ENCODE results near the gene ZNF423. TPM values are rescaled to one million over a fixed set of nuclear protein-coding genes. Genes with fewer than 3 reads are reported as not detected.

Gene ZNF423
- total RNA-seq, 1 experiment from 2014 or later, result 0.20 TPM

DNA sequence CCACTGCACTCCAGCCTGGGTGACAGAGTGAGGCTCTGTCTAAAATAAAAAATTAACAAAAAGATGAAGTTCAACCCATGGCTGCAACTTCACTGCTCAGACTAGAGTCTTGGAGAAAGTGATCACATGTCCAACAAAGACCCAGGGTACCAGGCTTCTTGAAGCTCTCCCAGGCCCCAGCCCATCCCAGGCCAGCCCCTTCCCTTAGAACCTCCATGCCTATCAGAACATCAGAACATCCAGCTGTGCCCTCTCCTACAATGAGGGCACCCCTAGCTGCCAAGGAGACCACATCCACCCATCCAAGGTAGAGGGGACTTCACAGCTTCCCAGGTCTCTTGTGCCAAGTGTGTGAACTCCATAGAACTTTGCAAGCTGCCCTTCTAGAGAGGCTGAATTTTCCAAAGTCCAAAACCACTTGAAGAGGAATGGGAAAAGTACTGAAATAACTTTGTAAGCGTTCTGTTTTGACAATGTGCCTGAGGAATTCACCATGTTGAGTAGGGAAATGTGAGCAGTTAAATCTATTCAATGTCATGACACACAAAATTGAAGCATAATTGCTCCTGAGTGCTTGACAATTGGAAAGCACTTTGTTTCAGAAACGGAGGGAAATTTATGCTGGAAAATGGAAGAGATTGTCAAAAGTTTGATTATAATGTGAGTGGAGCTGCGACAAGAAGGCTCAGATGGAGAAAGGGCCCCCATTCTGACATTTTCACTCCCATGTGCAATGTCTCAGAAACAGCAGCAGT lies 230.4 kb downstream of the ZNF423 start:
- DNase-seq (ENCODE audit: low read depth), result no peak

DNA sequence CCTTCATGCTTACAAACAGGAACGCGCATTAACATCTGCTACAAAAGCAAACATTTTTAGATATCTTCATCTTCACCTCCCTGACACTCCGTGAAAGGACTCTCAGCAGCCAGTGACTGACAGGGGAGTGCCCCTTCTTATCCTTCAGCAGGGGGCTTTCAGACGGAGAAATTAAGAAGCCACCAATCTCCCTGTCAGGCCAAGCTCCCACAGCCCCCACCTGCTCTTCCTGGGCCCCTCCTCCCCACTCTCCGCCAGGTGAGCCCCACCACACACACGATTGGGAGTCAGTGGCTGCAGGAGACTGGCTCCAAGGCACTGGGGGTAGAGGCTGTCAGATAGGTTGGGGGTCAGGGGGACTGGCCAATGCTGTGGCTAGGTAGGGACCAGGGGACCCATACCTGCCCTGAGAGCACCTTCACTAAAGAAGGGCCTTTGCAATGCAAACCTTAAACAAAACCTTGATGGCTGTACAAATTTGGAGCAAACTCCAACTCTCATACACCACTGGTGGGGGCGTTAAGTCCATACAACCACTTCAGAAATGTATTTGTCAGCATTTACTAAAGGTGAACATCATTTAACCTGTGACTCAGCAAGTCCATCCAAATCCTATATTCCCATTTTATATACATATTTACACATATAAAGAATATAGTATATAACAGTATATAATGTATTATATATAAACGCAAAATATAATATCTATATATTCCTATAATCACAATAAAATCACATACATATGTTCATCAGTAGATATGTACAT lies 232.2 kb downstream of the ZNF423 start:
- no peak for DNase-seq (ENCODE audit: low read depth)

DNA sequence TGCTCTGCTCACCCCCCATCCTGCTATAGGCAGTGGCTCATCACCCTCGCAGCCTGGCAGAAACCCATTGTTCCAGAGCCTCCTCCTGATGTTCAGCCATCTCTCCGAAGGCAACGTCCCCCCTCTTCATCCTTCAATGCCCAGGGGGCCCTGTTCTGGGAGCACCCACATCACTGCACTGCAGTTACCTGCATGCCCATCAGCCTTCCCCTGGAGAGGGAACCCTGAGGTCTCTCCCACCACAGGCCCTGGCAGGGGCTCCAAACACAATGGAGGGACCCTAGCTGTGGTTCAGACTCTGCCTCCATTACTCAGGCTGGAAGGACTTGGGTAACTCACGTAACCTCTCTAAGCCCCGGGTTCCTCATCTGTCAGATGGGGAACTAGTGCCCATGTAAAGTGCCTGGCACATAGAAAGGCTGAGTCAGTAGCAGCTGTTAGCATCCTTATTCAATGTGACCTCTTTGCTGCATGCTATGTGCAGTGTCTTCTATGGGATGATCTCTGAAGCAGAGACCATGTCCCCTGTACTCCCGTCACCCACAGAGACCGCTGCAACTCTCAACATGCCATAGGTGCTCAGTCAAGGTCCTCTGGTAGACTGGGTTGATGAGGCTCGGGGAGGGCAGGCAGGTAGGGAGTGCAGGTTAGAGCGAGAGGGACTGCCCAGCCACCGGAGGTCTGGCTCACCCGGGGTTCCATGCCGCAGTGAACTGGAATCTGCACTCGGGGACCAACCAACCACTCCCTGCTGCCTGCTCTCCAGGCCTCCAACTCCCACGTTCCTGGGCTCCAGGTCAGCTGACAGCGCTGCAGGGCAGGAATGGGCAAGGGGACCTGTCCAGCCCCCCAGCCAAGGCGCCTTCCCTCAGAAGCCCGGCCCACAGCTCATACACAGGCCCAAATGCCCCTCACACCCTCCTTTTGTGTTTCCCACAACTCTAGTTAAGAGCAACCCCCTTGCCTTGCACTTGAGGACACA lies 233.2 kb downstream of the ZNF423 start:
- DNase-seq (ENCODE audit: low read depth), result no peak

DNA sequence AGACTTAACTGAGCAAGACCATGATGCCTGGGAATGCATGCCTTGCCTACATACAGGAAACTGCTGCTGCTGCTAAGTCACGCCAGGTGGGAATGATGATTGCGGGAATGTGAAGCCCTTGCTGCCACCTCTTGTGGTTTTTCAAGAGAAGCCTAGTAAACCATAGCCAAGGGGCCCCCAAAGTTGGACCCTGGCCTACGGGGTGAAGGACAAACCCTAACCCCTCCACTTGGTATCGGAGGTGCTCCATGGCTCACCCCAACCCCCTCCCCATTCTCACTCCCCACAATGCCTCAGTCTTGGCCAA lies 233.9 kb downstream of the ZNF423 start:
- DNase-seq (ENCODE audit: low read depth), result no peak

DNA sequence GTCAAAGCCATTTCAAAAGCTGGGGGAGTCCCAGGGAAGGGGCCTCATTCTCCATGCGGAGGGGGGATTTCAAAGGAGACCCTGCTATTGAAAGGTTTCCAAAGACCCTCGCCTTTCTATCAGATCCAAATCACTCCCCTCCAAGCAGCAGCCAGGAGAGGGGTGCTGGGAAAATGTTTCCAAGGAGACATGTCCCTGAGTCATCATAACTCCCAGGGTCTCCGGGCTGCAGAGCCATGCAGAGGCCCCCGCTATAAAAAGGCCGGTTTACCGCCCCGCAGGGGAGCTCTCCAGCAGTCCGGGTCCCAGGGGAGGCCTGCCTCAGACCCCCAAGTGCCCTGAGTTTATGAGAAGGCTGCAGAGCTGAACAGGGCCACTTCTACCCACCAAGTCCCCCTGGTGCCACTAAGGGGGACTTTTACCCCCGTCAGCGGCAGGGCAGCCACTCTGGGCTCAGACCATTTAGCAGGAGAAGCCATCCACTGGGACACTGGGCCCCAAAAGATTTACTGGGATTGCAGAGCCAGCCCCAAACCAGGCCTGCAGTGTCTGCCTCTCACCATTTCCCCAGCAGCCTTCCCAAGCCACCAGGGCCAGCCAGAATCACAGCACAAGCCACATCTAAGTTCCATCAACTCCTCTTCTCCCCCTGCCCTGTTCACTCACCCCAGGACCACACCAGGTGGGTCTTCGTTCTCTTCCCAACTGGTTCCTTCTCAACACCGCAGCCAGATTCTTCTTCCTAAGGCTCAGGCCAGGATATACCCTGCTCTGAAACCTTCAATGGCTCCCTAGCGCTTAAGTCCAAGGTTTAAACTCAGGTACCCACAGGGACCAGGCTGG lies 234.4 kb downstream of the ZNF423 start:
- DNase-seq (ENCODE audit: low read depth), result peak; percentile 12

DNA sequence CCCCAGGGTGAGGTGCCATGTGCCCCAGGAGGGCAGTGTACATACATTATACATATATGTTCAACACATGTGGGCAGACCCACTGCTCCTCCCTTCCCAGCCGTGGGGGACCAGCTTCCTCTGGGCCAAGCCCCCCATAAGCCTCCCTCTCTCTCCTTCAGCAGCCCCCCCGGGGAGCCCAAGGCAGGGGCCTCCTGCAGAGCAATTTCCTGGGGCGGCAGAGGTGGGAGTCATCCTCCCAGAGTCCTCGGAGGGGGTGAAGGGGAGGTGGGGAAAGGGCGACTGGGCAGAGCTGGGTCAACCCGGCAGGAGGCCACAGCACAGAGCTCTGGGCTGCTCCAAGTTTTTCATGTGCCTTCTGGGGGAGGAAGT lies 235.1 kb downstream of the ZNF423 start:
- peak; percentile 42 for DNase-seq (ENCODE audit: low read depth)

DNA sequence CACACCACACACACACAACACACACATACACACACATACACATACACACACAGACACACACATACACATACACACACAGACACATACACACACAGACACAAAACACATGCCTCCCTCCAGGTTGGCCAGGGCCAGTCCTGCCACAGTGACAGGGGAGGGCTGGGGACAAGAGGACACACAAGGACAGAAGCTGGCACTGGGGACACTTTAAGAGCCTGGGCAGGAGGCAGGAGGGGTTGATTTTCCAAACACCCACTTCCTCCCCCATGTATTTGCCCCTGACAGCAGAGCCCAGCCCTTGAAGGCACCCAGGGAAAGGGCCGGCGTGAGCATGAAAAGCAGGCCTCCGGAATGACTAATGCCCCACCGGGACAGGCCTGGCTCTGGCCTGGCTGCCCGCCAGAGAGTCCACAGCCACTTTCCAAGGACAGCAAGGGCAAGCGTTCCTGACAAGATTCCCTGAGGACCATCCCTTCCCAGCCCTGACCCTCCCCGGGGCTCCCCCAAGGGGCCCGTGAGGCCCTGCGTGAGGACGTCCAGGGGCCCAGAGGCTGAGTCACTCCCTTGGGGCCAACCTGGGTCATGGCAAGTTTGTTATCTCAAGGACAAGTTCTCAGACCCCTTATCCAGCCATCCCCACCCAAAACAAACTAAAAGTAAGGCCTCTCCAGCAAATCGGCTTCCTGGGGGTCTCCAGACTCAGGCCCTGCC lies 235.6 kb downstream of the ZNF423 start:
- peak; percentile 89 for DNase-seq (ENCODE audit: low read depth)

DNA sequence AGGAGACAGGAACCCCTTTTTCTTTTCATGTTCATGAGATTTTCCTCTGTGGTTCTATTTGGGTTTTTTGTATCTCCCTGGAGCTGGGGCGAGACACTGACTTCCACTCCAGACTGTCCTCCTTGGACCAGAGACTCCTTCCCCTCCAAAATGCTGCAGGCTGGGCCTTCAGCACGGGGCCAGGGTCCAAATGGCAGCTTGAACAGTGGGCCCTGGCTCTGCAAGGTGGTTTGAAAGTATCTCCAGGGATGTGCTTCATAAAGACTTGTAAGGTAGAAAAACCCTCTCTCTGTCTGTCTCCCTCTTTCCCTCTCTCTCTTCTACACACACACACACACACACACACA lies 236.1 kb downstream of the ZNF423 start:
- no peak for DNase-seq (ENCODE audit: low read depth)

DNA sequence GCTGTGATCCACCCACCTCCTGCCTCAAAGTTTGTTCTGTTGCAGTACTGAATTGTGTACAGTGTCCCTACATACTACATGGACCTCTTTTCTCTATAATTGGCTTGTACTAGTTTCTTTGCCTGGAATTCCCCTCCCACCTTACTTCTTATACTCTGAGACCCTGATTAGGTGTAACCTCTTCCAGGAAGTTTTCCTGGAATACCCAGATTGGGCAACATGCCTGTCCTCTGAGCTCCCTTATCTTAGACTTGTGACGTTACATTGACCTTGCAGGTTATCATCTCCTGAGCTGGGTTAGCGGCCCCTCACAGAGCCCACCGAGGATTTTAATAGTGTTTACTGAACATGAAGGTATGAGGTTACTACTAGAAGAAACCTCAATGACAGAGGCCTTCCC lies 237.0 kb downstream of the ZNF423 start:
- no peak for DNase-seq (ENCODE audit: low read depth)

DNA sequence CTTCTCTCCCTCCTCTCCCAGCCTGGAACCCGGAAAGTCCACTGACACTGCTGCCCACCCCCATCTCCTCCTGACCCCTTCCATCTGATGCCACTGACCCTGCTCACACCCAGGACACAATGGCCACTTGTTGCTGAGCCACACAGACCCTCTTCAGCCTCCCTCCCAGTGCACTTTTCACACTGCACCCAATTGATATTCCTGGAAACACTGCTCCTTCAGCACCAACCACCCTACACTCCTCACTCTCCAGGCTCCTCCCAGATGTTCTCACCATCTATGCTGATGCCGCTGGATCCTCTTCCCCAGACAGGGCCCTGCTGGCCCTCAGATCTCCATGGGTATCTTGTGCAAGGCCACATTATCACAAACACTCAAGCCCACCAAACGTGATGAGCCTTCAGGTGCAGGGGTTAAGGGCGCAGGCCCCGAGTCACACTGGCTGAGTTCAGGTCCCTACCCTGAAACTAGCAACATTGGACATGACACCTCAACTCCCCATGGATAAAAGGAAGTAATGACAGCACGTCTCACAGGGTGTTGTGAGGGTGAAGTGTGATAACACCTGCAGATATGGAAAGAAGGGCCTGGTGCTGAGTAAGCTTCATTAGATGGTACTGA lies 238.1 kb downstream of the ZNF423 start:
- no peak for DNase-seq (ENCODE audit: low read depth)

DNA sequence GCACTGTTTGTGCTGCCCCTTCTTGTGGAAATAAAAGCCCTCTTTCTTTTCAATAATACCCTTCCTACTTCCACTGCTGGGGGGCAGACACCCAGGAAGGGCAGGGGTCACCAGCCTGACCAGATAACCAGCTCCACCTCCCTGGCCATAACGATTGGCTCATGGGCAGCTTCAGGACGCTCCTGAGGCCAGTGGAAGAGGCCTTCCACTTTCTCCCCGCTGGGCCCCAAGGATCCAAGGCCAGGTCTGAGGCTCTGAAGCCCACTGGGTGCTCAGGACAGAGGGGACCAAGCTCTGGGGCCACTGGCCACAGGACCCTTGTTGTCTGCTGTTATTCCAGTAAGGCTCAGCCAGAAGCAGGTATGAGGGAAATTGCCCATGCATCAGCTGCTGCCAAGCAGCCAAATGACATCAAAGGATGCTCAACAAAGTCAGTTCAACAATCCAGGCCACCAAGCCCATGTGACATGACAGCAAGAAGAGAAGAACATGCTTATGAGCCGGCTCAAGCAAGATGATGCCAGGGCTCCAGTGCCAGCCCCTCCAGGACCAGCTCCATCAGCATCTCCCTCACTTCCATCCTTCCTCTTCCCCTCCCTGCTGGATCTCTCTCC lies 238.8 kb downstream of the ZNF423 start:
- no peak for DNase-seq (ENCODE audit: low read depth)

DNA sequence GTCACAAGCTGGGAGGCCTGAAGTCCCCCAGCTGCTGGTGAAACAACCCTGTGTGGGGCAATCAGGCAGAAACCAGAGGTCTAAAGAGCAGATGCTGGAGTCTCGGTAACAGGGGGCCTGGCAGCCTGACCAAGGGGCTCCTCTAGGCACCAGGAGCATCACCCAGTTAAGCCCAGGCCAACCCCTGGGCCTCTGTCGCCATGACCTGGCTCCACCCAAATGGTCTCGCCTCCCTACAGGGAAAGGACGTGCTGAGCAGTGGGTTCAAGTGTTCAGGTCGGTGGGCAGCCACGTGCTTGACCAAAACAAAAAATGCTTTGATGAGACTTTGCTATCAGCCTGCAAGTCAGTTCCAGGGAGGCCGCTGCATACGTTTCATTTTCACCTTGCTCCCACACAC lies 240.3 kb downstream of the ZNF423 start:
- DNase-seq (ENCODE audit: low read depth), result no peak

DNA sequence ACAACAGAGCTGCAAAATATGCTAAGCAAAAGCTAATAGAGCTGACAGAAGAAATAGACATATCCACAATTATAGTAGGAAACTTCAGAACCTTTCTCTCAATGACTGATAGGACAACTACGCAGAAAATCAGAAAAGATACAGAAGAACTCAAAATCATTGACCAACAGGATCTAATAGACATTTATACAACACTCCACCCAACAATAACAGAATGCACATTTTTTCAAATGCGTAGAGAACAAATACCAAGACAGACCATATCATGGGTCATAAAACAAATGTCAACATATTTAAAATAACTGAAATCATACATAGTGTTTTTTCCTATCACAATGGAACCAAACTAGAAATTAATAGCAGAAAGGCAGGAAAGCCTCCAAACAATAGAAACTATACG lies 244.9 kb downstream of the ZNF423 start:
- DNase-seq (ENCODE audit: low read depth), result no peak

DNA sequence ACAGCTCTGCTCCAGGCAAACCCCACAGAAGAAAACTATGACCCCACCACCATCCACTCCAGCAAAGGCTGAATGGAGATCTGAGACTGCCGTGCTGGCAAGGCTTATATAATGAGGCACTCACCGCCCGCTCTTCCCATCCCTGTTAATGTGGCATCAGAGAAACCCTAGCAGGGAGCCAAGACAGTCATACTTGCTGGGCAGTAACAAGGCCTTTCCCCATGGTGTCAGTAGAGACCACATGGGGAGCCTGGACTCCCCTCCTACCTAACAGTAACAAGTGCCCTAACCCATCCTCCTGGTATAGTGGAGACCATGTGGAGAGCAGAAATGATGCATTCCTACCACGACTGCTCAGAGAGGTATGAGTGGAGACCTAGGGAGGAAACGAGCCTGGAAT lies 247.1 kb downstream of the ZNF423 start:
- peak; percentile 53 for DNase-seq (ENCODE audit: low read depth)

DNA sequence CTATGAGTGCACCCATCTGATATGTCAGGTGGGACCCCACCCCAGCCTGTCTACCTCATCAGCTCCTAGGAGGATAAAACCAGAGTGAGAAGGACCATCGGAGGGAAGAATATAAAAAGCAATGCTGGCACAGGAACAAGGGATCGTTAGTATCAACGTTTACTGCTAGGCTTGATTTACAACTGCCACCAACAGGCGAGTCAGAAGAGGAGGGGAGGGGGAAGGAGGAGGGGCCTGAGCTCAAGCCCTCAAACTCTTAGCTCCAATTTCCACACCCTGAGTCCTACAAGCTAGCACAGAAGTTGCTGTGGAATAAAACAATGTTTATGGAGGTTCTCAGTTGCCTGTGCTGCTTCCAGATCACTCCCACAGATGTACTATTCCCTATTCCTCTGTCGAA lies 247.8 kb downstream of the ZNF423 start:
- no peak for DNase-seq (ENCODE audit: low read depth)

DNA sequence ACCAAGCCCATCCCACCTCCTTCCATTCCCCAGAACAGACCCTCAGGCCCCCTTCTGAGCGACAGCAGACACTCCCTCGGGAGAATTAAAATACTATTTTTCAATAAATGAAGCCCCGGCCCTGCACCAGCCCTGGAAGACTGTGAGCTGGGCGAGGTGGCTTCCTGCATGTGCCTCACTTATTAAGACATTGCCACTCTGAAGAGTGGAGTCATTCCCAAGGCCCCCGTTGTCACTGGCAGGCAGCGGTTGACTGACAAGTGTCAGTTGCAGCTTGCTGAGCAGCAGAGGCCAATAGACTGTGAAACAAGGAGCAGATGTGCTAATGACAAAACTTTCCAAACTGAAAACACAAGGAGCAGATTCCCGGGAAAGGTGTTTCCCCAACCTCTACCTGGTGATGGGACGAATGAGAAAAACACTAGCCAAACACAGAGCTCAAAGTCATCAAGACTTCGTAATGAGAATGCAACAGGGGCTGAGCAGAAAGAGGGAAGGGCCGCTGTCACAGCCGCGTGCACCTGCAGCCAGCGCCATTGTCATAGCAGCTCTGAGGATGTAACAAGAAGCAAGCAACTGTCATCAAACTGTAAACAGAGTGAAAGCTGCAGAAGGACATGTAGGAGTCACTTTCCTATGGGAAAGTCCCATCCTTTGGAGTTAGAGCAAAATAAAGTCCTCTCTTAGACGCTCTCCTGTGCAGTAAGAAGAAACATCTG lies 250.2 kb downstream of the ZNF423 start:
- DNase-seq (ENCODE audit: low read depth), result no peak

DNA sequence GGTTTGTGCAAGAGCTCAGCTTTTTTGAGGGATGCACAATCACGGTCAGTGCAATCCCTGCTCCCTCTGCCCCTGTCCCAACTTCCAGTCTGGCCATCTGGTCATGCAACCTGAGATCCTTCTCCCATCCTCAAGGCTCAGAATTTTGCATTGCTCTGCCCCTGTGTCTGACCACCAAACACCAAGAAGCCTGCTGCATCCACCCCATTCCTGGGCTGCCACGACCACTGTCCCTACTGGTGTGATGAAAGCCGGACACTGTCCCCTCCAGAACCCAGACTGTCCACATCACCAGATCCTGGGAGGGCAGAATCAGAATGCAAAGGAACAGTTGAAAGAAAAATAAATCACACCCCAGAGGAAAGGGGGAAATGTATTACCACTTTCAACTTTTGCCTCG lies 251.3 kb downstream of the ZNF423 start:
- no peak for DNase-seq (ENCODE audit: low read depth)

DNA sequence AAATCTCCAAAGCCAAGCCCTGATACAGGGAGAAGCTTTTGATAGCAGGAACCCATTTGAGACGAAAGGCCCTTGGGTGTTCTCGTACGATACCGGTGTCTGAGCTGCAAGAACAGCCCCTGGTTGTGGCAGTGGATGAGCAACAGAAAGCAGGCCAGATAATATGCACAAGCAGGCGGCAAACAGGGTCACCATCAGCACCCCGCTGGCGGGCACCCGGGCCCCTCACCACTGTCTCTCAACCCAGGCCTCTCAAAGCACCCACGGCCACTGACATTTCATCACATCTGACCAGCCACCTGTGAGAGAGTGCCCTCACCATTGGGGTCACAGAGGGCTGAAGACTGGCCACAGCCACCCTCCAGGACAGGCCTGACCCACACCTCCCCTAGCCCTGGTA lies 252.0 kb downstream of the ZNF423 start:
- DNase-seq (ENCODE audit: low read depth), result no peak

DNA sequence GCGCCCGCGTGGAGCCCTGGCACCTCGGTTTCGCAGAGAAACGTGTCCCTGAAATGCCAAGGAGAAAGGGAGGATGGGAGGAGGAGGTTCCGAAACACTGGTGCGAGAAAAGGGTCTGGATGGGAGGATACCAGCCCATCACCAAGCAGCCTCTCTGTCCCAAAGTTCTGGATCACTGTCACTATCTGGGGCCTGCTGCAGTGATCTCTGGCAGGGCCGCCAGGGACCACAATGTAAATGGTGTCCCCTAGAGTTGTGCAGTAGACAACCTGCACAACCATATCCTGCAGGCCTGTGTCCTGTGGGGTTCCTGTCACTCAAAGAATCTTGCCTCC lies 253.0 kb downstream of the ZNF423 start:
- DNase-seq (ENCODE audit: low read depth), result no peak

Measured in M059J (cell line).